ENCODE results near the gene KY. TPM values are rescaled to one million over a fixed set of nuclear protein-coding genes. Genes with fewer than 3 reads are reported as not detected.

KY gene
- total and polyA plus RNA-seq, 10 of the 15 experiments (the other 5 are each of a cell fraction or from before 2014, with no cell fraction given), result 0.04 to 0.11 TPM; not detected in 8

DNA sequence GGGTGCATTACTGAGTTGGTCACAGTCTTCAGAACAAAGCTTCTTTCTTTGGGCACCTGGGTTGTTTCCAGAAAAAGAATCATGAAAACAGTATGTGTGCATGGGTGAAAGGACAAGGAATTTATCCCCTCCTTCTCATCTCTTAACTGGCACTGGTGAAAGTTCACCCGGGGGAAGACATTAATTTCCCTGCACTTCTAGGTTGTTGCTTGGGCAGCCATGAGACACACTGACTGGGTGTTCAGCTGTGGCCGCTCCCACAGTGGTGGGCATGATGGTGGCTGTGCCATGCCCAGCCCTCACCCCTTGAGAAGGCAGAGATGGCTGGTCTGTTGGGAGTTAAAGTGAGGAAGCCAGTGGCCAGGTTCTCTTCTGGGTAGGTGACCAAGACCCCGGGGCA lies 16.6 kb upstream of the KY start:
- in situ Hi-C loops (cut with MboI), result no loop called here
- BruUV-seq (replicated peaks), result no TSS peak

More for the DNA sequence above, 16.6 kb upstream of the KY start:
- Histone ChIP-seq H3K27me3 (replicated peaks in 1 of 2; ENCODE audit: control insufficient read depth in 2 of 2, insufficient read depth in 2 of 2, low read length in 1 of 2) (no peaks in the 10 kb centered on the region; a peak in 2 of 4 replicates), H3K27ac (ENCODE audit: control insufficient read depth, insufficient read depth) (no peak overlapping the region), H4K20me1 (ENCODE audit: control insufficient read depth, insufficient read depth) (no peaks in the 10 kb centered on the region), H3K9me3 (replicated peaks; ENCODE audit: control insufficient read depth, insufficient read depth, low read length) (no peaks in the 10 kb centered on the region), H2AFZ (ENCODE audit: control insufficient read depth, low read depth, low read length) (no peak overlapping the region), H3K79me2 (ENCODE audit: control insufficient read depth, insufficient read depth, low read length) (no peaks in the 10 kb centered on the region), H3K9ac (ENCODE audit: control insufficient read depth, insufficient read depth, low read length) (no peak overlapping the region), H3K4me2 (ENCODE audit: control insufficient read depth, insufficient read depth) (no peak overlapping the region), H3K36me3 (ENCODE audit: control insufficient read depth in 2 of 2, insufficient read depth in 2 of 2, low read length in 1 of 2) (no peaks in the 10 kb centered on the region), H3K4me1 (ENCODE audit: control insufficient read depth, insufficient read depth, low read length) (no peaks in the 10 kb centered on the region), H3K4me3 (no peak overlapping the region)
- SMC1A ChIA-PET (ENCODE audit: uncharacterized antibody, unreplicated experiment), result no interaction called here
- RAD21 ChIA-PET (ENCODE audit: unreplicated experiment), result no interaction called here
- intact Hi-C loops (cut with micrococcal nuclease; ENCODE audit: unreplicated experiment), result no loop called here
- WGBS (ENCODE audit: insufficient coverage, insufficient replicate concordance, low lambda C conversion rate, missing lambda C conversion rate), result 28% methylated on average over 3 of the region's 3 CpGs
- no peak for DNase-seq (ENCODE audit: low read depth, low spot score)
- no peak for ATAC-seq
- CTCF ChIA-PET, result no interaction called here
- no peak for FAIRE-seq
- TF ChIP-seq KDM1A (IDR thresholded peaks at IDR 0.05; ENCODE audit: borderline replicate concordance) (no peak), NFXL1 (IDR thresholded peaks at IDR 0.05; ENCODE audit: borderline replicate concordance) (no peak), IKZF1 (conservative IDR thresholded peaks at IDR 0.05) (no peak), SUPT20H (IDR thresholded peaks at IDR 0.05; ENCODE audit: borderline replicate concordance, control insufficient read depth, low read depth, low read length) (no peak), TCF12 (IDR thresholded peaks at IDR 0.05; ENCODE audit: low read depth, low read length) (no peak), ETV6 (conservative IDR thresholded peaks at IDR 0.05 in 1 of 2, IDR thresholded peaks at IDR 0.05 in 1 of 2; ENCODE audit: borderline replicate concordance in 1 of 2, low read depth in 1 of 2) (no peak), SREBF2 (IDR thresholded peaks at IDR 0.05; ENCODE audit: low read length) (no peak), NBN (IDR thresholded peaks at IDR 0.05) (no peak), EZH2 (IDR thresholded peaks at IDR 0.05; ENCODE audit: borderline replicate concordance, control insufficient read depth, low read depth, low read length) (no peak), CBX3 (IDR thresholded peaks at IDR 0.05; ENCODE audit: borderline replicate concordance, low read depth) (no peak), ZSCAN29 (IDR thresholded peaks at IDR 0.05) (no peak)
- TF ChIP-seq, protein P1, sequence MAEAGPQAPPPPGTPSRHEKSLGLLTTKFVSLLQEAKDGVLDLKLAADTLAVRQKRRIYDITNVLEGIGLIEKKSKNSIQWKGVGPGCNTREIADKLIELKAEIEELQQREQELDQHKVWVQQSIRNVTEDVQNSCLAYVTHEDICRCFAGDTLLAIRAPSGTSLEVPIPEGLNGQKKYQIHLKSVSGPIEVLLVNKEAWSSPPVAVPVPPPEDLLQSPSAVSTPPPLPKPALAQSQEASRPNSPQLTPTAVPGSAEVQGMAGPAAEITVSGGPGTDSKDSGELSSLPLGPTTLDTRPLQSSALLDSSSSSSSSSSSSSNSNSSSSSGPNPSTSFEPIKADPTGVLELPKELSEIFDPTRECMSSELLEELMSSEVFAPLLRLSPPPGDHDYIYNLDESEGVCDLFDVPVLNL (IDR thresholded peaks at IDR 0.05; ENCODE audit: low read depth, low read length), result no peak
- TF ChIP-seq, protein P2, sequence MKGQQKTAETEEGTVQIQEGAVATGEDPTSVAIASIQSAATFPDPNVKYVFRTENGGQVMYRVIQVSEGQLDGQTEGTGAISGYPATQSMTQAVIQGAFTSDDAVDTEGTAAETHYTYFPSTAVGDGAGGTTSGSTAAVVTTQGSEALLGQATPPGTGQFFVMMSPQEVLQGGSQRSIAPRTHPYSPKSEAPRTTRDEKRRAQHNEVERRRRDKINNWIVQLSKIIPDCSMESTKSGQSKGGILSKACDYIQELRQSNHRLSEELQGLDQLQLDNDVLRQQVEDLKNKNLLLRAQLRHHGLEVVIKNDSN (IDR thresholded peaks at IDR 0.05; ENCODE audit: borderline replicate concordance, extremely low read length, insufficient read depth, low read depth, low read length), result no peak
- TF ChIP-seq, protein P3, sequence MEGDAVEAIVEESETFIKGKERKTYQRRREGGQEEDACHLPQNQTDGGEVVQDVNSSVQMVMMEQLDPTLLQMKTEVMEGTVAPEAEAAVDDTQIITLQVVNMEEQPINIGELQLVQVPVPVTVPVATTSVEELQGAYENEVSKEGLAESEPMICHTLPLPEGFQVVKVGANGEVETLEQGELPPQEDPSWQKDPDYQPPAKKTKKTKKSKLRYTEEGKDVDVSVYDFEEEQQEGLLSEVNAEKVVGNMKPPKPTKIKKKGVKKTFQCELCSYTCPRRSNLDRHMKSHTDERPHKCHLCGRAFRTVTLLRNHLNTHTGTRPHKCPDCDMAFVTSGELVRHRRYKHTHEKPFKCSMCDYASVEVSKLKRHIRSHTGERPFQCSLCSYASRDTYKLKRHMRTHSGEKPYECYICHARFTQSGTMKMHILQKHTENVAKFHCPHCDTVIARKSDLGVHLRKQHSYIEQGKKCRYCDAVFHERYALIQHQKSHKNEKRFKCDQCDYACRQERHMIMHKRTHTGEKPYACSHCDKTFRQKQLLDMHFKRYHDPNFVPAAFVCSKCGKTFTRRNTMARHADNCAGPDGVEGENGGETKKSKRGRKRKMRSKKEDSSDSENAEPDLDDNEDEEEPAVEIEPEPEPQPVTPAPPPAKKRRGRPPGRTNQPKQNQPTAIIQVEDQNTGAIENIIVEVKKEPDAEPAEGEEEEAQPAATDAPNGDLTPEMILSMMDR (IDR thresholded peaks at IDR 0.05 in 2 of 3, conservative IDR thresholded peaks at IDR 0.05 in 1 of 3; ENCODE audit: control insufficient read depth in 2 of 3, extremely low read depth in 1 of 3, insufficient read depth in 1 of 3, low read depth in 3 of 3, low read length in 3 of 3), result no peak
- TF ChIP-seq, protein P4, sequence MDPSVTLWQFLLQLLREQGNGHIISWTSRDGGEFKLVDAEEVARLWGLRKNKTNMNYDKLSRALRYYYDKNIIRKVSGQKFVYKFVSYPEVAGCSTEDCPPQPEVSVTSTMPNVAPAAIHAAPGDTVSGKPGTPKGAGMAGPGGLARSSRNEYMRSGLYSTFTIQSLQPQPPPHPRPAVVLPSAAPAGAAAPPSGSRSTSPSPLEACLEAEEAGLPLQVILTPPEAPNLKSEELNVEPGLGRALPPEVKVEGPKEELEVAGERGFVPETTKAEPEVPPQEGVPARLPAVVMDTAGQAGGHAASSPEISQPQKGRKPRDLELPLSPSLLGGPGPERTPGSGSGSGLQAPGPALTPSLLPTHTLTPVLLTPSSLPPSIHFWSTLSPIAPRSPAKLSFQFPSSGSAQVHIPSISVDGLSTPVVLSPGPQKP (IDR thresholded peaks at IDR 0.05; ENCODE audit: low read depth, low read length), result no peak
- POLR2A ChIA-PET, result interaction anchor here (0.9 kb wide), 1 partner anchor 16 kb away, joined by 3 read pairs; no protein-coding TSS in a partner anchor
